Stimulated activated CD4-positive, alpha-beta T cell treated with anti-CD3 and anti-CD28 coated beads, TNF-alpha, amount 100 ng/mL, for 24 hours (primary cell): ENCODE measurements around the gene COL2A1.

ENCODE experiments used
- DNase-seq, 3 experiments: peaks; one replicate each; pipeline ENCODE4 v3.0.0-alpha.2; 2020; ENCODE audit warnings: low read depth in 3 of 3

COL2A1 gene

DNA sequence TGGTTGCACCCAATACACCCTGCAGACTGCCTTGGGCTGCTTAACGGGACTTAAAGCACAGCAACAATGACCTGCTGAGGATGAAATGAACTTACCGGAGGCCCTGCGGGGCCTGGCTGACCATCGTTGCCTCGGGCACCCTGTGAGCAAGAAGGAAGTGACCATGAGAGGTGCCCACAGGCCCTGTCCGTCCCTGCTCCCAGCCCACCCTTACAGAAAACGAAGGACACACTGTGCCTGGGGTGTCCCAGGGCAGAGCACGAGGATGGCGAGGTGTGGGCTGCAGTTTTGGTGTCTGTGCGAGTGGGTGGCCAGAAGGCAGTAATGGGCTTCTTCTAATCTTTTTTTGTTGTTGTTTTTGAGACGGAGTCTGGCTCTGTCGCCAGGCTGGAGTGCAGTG lies 14.6 kb downstream of the COL2A1 start:
- no peak for DNase-seq

GRCh38 chr12:47989023-47989417 lies 15.3 kb downstream of the COL2A1 start:
- no peak for DNase-seq

DNA sequence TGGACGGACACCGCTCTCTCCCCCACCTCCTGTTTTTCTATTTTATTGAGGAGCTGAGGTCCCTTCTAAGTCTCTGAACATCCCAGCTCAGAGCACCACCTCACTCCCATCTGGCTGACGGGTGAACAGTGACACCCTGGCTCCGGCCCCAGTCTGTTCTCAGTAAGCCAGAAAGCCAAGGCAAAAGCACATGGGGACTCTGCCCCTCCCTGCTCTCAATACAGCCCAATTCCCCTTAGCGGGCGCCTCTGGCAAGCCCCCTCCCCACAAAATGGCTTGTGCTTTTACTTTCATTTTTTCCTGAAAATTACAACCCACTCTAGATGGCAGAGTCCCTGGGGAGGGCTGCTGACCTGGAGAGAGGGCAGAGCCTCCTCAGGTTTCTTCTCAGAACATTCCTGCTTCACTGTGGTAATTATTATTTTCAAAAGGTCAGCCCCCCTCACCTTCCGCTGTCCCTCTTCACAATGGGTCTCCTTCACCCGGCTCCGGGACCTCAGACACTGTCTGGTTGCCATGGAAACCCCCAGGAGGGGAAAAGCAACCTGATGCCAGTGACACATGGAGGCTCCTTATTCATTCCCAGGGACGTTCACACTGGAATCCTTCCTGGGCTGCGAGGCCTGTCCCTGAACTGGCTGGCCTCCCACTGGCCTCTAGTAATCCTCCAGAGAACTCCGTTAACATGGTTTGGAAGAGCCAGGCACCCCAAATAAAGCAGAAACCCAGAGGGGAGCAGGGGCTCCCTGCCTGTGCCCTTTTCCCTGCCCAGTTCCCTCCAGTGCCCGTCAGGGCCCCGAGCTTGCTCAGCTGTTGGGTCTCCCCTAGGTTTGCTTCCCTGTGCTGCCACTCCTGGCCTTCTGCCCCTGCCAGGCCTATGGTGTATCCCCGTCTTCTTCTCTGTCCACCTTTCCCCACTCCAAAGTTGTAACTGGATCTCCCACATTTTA lies 15.9 kb downstream of the COL2A1 start:
- DNase-seq: no peak

GRCh38 chr12:47987411-47988072 lies 16.7 kb downstream of the COL2A1 start:
- no peak for DNase-seq

GRCh38 chr12:47986832-47987231 lies 17.4 kb downstream of the COL2A1 start:
- no peak for DNase-seq

- DNase-seq: no peak
These were observed 18.0 kb downstream of the COL2A1 start for GRCh38 chr12:47986291-47986660.

GRCh38 chr12:47985596-47986290 lies 18.5 kb downstream of the COL2A1 start:
- DNase-seq: no peak

- no peak for DNase-seq
These were observed 19.9 kb downstream of the COL2A1 start for GRCh38 chr12:47984331-47984801.

DNA sequence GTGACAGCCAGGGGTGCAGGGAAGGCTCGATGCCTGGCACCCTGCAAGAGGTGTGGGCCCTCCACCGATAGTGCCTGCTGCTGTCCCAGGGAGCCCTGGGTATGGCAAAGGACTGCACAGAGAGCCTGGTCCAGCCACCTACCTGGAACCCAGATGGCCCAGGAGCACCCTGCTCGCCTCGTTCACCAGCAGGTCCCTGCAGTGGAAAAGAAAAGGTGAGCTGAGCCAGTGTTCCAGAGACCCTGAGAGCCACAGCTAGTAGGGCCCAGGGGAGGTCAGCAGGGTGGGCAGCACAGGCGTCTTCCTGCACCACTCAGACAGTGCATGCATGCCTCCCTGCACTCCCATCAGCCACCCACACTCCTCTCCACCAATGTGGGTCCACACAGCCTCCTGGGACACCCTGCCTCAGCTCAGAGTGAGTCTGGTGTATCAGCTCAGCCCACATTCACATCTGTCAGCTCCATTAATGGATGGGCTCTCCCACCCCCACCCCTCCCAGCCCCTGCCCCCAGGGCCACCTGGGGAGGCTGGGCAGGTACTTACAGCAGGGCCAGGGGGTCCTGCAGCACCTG lies 20.6 kb downstream of the COL2A1 start:
- no peak for DNase-seq

DNA sequence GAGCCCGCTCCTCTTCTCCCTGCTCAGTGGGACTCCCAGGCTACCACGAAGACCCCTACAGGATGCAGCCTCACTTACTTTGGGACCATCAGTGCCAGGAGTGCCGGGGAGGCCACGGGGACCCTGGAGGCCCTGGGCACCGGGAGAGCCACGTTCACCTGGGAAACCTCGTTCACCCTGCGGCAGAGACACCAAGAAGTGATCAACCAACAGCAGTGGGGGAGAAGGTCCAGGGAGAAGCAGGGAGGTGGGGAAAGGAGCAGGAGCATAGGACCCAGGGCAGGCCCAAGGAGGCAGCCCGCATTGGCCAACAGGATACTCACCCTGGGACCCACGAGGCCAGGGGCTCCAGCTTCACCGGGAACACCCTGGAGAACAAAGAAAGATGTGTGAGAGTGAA lies 21.5 kb downstream of the COL2A1 start:
- no peak for DNase-seq

DNA sequence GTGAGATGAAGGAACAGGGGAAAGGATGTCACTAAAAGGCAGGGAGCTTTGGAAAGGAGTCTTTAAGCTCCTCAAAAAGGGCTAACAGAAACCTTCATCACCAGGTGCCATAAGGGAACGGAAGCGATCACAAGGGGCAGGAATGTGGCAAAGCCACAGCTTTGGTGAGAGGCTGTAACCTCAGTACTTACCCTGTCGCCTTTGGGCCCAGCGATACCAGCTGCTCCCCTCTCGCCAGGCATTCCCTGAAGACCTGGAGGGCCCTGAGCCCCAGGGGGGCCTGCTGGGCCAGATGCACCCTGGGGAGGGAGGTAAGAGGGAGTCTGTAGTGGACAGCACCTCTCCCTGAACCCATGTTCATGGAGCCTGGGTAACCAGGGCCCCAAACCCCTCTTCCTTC lies 22.0 kb downstream of the COL2A1 start:
- DNase-seq: no peak

GRCh38 chr12:47981496-47982260 lies 22.6 kb downstream of the COL2A1 start:
- no peak for DNase-seq

DNA sequence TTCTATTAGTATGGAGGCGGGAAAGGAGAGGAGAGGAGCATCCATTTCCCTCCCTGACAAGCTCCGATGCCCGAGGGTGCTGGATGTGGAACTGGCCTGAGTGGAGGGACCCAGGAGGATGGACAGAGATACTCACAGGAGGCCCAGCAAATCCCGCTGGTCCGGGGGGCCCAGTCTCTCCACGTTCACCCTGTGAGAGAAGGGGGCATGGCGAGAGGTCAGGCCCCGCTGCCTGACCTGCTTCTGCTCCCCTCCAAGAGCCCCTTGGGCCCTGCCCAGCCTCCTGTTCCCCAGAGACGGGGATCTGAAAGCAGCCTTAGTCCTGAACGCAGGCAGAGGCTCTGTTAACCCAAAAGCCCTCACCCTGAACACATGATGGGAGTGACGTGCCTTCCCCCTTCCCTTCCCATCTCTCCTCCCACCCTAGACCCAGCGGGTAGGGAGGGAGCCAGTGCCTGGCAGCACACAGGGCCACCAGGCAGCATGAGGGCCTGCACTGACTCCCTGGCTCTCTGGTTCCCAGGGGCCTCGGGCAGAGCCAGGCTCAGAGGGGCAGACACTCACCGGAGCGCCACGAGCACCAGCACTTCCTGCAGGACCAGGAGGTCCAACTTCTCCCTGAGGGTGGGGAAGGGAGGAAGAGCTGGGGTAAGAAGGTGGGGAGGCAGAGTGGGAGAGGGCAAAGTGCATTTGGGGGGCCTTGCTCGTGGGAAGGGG lies 23.3 kb downstream of the COL2A1 start:
- DNase-seq: no peak

DNA sequence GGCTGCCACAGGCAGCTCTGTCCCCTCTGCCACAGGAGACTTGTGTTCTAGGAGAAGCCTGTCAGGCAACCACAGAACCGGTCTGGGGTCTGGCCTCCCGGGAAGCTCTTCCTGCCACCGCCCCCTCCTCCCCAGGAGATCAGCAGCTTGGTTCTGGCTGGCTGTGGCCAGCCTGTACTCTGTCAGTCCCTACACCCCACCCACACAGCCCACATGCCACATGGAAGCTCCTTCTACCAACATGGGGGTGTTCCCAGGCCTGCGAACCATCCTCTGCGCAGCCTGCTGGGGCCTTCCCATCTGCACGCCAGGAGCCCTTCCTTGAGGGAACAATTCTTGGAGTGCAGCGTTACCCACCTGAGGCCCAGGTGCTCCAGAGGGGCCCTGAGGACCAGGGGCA lies 24.1 kb downstream of the COL2A1 start:
- DNase-seq: no peak

GRCh38 chr12:47979686-47980085 lies 24.6 kb downstream of the COL2A1 start:
- no peak for DNase-seq

GRCh38 chr12:47979166-47979565 lies 25.1 kb downstream of the COL2A1 start:
- no peak for DNase-seq

DNA sequence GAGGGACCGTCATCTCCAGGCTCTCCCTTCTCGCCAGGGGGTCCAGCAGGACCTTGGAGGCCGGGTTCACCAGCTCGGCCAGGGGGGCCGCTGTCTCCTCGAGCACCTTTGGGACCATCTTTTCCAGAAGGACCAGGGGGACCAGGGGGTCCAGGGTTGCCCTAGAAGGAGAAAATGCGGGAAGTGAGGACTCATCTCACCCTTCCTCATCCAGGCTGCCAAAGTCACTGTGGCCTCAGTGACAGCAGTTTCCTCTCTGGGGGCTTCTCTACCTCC lies 25.7 kb downstream of the COL2A1 start:
- no peak for DNase-seq

DNA sequence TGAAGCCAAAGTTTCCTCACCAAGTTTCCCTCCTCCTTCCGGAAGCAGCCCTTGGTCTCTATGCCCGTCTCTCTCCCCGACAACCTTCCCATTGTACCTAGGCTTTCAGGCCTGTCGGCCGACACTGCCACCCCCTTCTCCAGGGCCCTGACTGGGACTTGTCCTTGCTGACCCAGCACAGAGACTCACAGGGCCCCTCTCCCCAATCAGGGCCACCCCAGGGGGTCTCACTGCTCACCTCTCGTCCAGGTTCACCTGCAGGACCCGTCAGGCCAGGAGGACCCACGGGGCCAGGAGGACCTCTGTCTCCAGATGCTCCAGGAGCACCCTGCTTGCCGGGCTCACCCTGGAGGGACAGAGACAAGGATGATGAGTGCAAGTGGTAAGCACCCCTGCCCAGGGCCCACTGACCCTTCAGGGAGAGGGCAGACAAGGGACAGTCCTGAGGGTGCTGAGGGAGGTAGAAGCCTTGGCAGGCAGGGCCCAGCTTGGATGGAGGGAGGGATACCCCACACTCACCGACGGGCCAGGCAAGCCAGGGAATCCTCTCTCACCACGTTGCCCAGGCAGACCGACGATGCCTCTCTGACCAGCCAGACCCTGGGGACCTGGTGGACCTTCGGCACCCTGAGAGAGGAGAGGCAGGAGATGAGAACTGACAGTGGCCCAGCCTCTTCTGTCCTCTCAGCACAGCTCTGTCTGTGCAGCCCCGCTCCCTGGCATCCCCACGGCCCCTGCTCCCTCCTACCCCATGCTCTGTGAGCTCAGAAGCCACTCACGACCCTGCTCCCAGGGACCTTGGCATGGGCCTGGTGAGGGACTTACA lies 26.3 kb downstream of the COL2A1 start:
- no peak for DNase-seq

DNA sequence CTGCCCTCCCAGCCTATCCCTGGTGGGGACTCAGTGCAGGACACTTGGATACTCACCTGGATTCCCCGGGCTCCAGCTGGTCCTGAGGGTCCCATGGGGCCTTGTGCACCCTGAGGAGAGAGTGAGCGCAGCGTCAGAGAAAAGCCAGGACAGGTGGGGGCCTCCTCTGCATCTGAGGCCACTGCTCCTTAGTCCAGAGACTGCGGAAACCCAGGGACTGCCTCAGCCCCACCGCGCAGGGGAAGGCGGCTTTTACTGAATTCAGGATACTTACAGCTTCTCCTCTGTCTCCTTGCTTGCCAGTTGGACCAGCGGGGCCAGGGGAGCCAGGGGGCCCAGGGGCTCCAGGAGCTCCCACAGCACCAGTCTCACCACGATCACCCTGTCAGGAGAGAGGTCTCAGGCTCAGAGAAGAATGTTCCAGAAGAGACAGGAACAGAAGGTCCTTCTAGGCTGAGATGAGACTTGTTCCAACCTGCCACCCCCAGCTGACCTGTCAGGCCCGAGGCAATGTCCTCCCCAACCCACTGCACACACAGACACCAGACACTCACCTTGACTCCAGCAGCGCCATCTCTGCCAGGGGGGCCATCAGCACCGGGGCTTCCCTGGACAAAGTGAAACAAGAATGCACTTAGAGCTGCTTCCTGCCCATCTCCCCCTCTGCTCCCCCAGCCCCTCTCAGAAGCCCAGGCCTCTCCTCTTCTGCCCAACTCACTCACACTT lies 27.1 kb downstream of the COL2A1 start:
- DNase-seq: no peak
